ENCODE measurements around the gene TTL. TPM values are rescaled to one million over a fixed set of nuclear protein-coding genes. Genes with fewer than 3 reads are reported as not detected.

Gene TTL
- total RNA-seq, 4 donors from 2014 or later: 3.8 to 45.5 (median 26.4) TPM

- intact Hi-C loops (cut with DNase I; ENCODE audit: low total_unique reads): no loop called here
- H3K9me3 ChIP-seq: no peaks in the 10 kb centered on the region
- H3K4me1 ChIP-seq: peaks cover 0 to 5% of the 10 kb centered on the region in 2 donors
- DNase-seq: no peak
- H3K36me3 ChIP-seq: no peaks in the 10 kb centered on the region
- no peak for TF ChIP-seq CTCF (IDR thresholded peaks at IDR 0.05)
- no peak for TF ChIP-seq POLR2A (IDR thresholded peaks at IDR 0.05)
- H3K27me3 ChIP-seq: no peaks in the 10 kb centered on the region
- H3K27ac ChIP-seq: no peak overlapping the region
- no peak overlapping the region for H3K4me3 ChIP-seq
Observed at GRCh38 chr2:112476434-112476833, 5.5 kb upstream of the TTL start.

- no peaks in the 10 kb centered on the region for H3K27me3 ChIP-seq
- peak overlapping the region; percentile 70 to 75 for H3K4me3 ChIP-seq
- H3K4me1 ChIP-seq: peaks cover 0 to 11% of the 10 kb centered on the region in 2 donors
- H3K36me3 ChIP-seq: no peaks in the 10 kb centered on the region
- no peaks in the 10 kb centered on the region for H3K9me3 ChIP-seq
- TF ChIP-seq POLR2A (IDR thresholded peaks at IDR 0.05) (no peak), CTCF (IDR thresholded peaks at IDR 0.05) (no peak)
- intact Hi-C loops (cut with DNase I; ENCODE audit: low total_unique reads): loop anchor here (10.0 kb wide), 1 partner anchor 104 kb away; the partner anchor contains the start of gene CHCHD5
- DNase-seq: no peak
- peak overlapping the region; percentile 87 to 92 for H3K27ac ChIP-seq
Observed at GRCh38 chr2:112480530-112481049, 1.4 kb upstream of the TTL start.

GRCh38 chr2:112481050-112481527, 867 bp upstream of the TTL start:
- TF ChIP-seq POLR2A (IDR thresholded peaks at IDR 0.05) (no peak), CTCF (IDR thresholded peaks at IDR 0.05) (peak; percentile 78 to 94 (median 80))
- H3K36me3 ChIP-seq: no peaks in the 10 kb centered on the region
- DNase-seq: peak; percentile 72 to 78
- H3K27ac ChIP-seq: peak overlapping the region; percentile 87 to 92
- peaks cover 0 to 11% of the 10 kb centered on the region in 2 donors for H3K4me1 ChIP-seq
- no peaks in the 10 kb centered on the region for H3K9me3 ChIP-seq
- peak overlapping the region; percentile 70 to 75 for H3K4me3 ChIP-seq
- H3K27me3 ChIP-seq: no peaks in the 10 kb centered on the region
- intact Hi-C loops (cut with DNase I; ENCODE audit: low total_unique reads): loop anchor here (10.0 kb wide), 1 partner anchor 104 kb away; the partner anchor contains the start of gene CHCHD5

GRCh38 chr2:112482309-112483041, 519 bp downstream of the TTL start:
- Histone ChIP-seq H3K4me1 (peaks cover 0 to 11% of the 10 kb centered on the region in 2 donors), H3K9me3 (no peaks in the 10 kb centered on the region), H3K36me3 (no peaks in the 10 kb centered on the region), H3K4me3 (peak overlapping the region; percentile 70 to 80), H3K27ac (peak overlapping the region; percentile 89 to 92), H3K27me3 (no peaks in the 10 kb centered on the region)
- DNase-seq: peak; percentile 29 to 30
- intact Hi-C loops (cut with DNase I; ENCODE audit: low total_unique reads): loop anchor here (10.0 kb wide), 1 partner anchor 102 kb away; the partner anchor contains the start of gene CHCHD5
- TF ChIP-seq POLR2A (IDR thresholded peaks at IDR 0.05) (no peak), CTCF (IDR thresholded peaks at IDR 0.05) (no peak)

GRCh38 chr2:112483042-112483473, 1.1 kb downstream of the TTL start:
- Histone ChIP-seq H3K36me3 (no peaks in the 10 kb centered on the region), H3K27me3 (no peaks in the 10 kb centered on the region), H3K4me3 (peak overlapping the region; percentile 70 to 80), H3K4me1 (peaks cover 0 to 11% of the 10 kb centered on the region in 2 donors), H3K9me3 (no peaks in the 10 kb centered on the region), H3K27ac (peak overlapping the region; percentile 89 to 92)
- no peak for TF ChIP-seq POLR2A (IDR thresholded peaks at IDR 0.05)
- TF ChIP-seq CTCF (IDR thresholded peaks at IDR 0.05): no peak
- peak in 1 of 2 donors; percentile 28 for DNase-seq
- intact Hi-C loops (cut with DNase I; ENCODE audit: low total_unique reads): loop anchor here (10.0 kb wide), 1 partner anchor 102 kb away; the partner anchor contains the start of gene CHCHD5

Measured in uterus (tissue), 4 donors.